ENCODE results near the gene SYNJ2.

GRCh38 chr6:158076548-158076947 lies 94.9 kb downstream of the SYNJ2 start:
- TF ChIP-seq CTCF (conservative IDR thresholded peaks at IDR 0.05; ENCODE audit: low read depth, low read length) = no peak
- TF ChIP-seq CEBPB (IDR thresholded peaks at IDR 0.05; ENCODE audit: low read depth, low read length) = no peak
- no peak for TF ChIP-seq RAD21 (IDR thresholded peaks at IDR 0.05; ENCODE audit: low read length)
